ENCODE measurements around the gene SPRYD4.

Gene SPRYD4

DNA sequence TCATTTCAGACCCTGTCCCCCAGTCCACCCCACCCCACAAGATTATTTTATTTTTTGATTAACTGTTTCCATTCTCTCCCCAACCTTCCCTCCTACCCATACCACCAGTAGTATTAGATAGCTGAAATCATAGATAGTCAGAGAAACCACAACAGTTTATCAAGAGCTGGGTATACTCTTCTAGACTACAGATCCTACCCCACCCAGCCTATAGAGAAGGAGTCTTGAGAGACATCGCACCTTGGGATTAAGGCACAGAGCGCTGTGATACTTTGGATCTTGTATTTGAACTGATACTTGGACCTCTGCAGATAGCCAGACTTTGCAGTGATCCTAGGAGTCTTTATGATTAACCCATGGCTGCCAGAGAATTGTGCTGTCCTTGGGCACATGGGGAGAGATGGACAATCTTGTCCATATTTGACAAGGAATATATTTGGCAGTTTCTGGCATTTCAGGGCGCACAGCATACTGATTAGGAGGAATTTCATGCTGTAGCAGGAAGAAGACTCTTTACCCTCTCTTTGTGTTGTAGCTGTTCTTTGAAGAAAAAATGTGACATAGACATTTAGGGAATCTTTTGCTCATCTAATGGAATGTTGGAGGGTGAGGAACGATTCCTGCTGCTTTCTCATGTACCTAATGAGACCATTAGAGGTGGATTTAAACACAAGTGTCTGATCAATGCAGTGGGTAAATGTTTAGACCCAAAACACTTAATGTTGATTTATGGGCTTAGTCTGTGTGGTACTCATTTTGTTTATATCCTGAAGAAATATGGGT lies 54.2 kb downstream of the SPRYD4 start:
- peak overlapping the region; percentile 48 for H3K4me3 ChIP-seq (ENCODE audit: low read depth, low read length)
- TF ChIP-seq, protein P1, sequence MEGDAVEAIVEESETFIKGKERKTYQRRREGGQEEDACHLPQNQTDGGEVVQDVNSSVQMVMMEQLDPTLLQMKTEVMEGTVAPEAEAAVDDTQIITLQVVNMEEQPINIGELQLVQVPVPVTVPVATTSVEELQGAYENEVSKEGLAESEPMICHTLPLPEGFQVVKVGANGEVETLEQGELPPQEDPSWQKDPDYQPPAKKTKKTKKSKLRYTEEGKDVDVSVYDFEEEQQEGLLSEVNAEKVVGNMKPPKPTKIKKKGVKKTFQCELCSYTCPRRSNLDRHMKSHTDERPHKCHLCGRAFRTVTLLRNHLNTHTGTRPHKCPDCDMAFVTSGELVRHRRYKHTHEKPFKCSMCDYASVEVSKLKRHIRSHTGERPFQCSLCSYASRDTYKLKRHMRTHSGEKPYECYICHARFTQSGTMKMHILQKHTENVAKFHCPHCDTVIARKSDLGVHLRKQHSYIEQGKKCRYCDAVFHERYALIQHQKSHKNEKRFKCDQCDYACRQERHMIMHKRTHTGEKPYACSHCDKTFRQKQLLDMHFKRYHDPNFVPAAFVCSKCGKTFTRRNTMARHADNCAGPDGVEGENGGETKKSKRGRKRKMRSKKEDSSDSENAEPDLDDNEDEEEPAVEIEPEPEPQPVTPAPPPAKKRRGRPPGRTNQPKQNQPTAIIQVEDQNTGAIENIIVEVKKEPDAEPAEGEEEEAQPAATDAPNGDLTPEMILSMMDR (IDR thresholded peaks at IDR 0.05; ENCODE audit: borderline replicate concordance, insufficient read depth, low read depth, low read length) = no peak

DNA sequence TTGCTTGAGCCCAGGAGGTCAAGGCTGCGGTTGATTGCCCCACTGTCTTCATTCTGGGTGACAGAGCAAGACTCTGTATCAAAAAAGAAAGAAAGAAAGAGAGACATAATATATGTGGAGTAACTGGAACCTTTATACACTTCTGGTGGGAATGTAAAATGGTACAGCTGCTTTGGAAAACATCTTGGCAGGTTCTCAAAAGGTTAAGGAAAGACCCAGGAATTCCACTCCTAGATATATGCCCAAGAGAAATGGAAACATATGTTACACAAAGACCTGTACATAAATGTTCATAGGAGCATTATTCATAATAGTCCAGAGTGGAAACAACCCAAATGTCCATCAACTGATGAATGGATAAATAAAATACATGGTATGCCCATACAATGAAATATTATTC lies 60.5 kb downstream of the SPRYD4 start:
- H3K4me3 ChIP-seq (ENCODE audit: low read depth, low read length) = no peak overlapping the region
- TF ChIP-seq, protein P1 (IDR thresholded peaks at IDR 0.05; ENCODE audit: borderline replicate concordance, insufficient read depth, low read depth, low read length) = no peak

Data from GM12875 (cell line).